CD4-positive, alpha-beta T cell treated with Interleukin-6 at 100 ng/mL for 8 hours (primary cell): ENCODE measurements around the gene LARP4B.

ENCODE experiments used
- DNase-seq: peaks from one replicate; pipeline ENCODE4 v3.0.0-alpha.2; 2020; ENCODE audit warnings: mixed read lengths, low spot score

LARP4B gene

GRCh38 chr10:807163-807957 is 124.1 kb downstream of the LARP4B start:
- DNase-seq, result no peak

- no peak for DNase-seq
These were observed 124.9 kb downstream of the LARP4B start for GRCh38 chr10:806451-807162.

- DNase-seq, result no peak
These were observed 125.7 kb downstream of the LARP4B start for GRCh38 chr10:805620-806305.

- DNase-seq, result no peak
These were observed 126.5 kb downstream of the LARP4B start for GRCh38 chr10:804787-805619.

- DNase-seq, result no peak
These were observed 127.2 kb downstream of the LARP4B start for GRCh38 chr10:804191-804781.

GRCh38 chr10:803041-803741 is 128.3 kb downstream of the LARP4B start:
- DNase-seq, result no peak

GRCh38 chr10:802506-802905 is 129.0 kb downstream of the LARP4B start:
- no peak for DNase-seq

GRCh38 chr10:797179-797578 is 134.3 kb downstream of the LARP4B start:
- no peak for DNase-seq

GRCh38 chr10:796233-796632 is 135.3 kb downstream of the LARP4B start:
- no peak for DNase-seq

GRCh38 chr10:794382-794956 is 137.0 kb downstream of the LARP4B start:
- DNase-seq, result no peak

- no peak for DNase-seq
These were observed 138.8 kb downstream of the LARP4B start for GRCh38 chr10:792792-793100.

- no peak for DNase-seq
These were observed 139.3 kb downstream of the LARP4B start for GRCh38 chr10:792083-792791.

GRCh38 chr10:791639-792038 is 139.9 kb downstream of the LARP4B start:
- DNase-seq, result no peak

- DNase-seq, result no peak
These were observed 140.5 kb downstream of the LARP4B start for GRCh38 chr10:790821-791551.

GRCh38 chr10:789831-790701 is 141.4 kb downstream of the LARP4B start:
- no peak for DNase-seq

- DNase-seq, result no peak
These were observed 142.4 kb downstream of the LARP4B start for GRCh38 chr10:788796-789748.

GRCh38 chr10:787933-788651 is 143.4 kb downstream of the LARP4B start:
- DNase-seq, result no peak
